GM13976 (cell line): Measurements from ENCODE around the gene CALCR.

Source experiments
- DNase-seq: peaks from one replicate; pipeline ENCODE4 v3.0.0; 2012; ENCODE audit warnings: low spot score
- in situ Hi-C: fragments of 300-500 bp; cut with MboI; formaldehyde crosslinking; loops from one replicate; pipeline ENCODE4 v1.12.0; 2022; ENCODE audit warnings: low sequenced_read_pairs, mixed read lengths, inconsistent platforms; ENCODE audit not compliant: unreplicated experiment
- TF ChIP-seq, protein P1 (sequence below): IDR thresholded peaks from 2 replicates; pipeline ENCODE4 v1.5.1; 2012; ENCODE audit warnings: borderline replicate concordance, mild to moderate bottlenecking; ENCODE audit not compliant: insufficient read depth; ENCODE audit errors: extremely low read depth, missing control alignments, control extremely low read depth

Gene CALCR

DNA sequence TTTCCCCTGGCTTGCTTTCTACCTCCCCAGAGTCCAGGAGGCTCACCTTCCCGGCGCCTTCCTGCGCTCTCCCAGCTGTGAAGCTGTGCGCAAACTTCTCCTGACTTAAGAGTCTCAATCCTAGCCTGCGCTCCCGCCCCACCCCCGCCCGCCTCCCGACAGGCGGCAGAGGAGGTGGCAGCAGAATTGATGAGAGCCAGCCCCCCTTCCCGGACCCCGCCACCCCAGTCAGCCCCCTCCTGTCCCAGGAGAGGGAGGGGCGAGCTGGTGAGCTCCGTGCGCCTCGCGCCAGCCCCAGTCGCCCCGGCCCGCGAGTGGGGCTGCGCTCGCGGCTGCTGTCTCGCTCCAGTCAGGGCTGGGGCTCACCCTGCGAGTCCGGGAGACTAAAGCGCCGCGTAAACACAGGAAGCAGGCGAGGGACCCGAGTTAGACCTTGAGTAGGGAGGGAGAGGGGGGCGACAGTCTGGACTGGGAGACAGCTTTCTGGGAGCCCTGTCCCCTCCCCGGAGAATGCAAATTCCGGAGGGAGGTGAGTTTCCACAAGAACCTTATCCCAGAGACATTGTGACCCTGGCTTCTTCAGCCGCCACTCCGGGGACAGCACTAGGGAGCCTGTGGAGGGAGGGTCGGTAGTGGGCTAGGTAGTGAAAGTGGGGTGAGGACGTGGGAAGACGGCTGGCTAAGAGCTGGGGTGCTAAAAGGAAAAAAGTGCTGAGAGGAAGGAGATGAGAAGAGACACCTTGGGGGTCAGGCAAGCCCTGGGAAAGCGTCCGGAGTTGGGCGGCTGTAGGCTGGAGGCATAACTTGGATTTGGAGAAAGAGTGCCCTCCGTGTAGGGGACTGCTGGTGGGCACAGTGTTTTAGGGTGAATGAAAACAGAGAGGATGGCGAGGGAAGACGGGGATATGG lies at the start of gene CALCR:
Gene CALCR, minus strand, starts transcription at position 79 of the 909 bp plus-strand sequence. CDS start 87,743 bp downstream, outside the sequence.
- TF ChIP-seq, protein P1, sequence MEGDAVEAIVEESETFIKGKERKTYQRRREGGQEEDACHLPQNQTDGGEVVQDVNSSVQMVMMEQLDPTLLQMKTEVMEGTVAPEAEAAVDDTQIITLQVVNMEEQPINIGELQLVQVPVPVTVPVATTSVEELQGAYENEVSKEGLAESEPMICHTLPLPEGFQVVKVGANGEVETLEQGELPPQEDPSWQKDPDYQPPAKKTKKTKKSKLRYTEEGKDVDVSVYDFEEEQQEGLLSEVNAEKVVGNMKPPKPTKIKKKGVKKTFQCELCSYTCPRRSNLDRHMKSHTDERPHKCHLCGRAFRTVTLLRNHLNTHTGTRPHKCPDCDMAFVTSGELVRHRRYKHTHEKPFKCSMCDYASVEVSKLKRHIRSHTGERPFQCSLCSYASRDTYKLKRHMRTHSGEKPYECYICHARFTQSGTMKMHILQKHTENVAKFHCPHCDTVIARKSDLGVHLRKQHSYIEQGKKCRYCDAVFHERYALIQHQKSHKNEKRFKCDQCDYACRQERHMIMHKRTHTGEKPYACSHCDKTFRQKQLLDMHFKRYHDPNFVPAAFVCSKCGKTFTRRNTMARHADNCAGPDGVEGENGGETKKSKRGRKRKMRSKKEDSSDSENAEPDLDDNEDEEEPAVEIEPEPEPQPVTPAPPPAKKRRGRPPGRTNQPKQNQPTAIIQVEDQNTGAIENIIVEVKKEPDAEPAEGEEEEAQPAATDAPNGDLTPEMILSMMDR, result no peak
- no peak for DNase-seq
- in situ Hi-C loops, result no loop called here

DNA sequence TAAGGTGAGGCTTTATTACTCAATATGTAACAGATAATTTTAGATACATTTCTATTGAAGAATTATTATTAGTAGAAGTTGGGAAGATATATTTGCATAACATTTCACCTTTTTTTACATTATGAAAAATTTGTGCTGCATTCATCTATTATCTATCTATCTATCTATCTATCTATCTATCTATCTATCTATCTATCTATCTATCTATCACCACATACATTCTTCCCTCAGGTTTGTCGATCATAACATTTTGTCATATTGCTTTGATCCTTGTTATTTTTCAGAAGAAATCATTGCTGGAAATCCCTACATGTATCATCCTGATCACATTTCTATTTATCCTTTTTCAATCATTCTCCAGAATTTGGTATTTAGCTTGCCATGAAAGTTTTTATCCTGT lies 49.3 kb upstream of the CALCR start:
- in situ Hi-C loops, result no loop called here
- DNase-seq, result no peak
- TF ChIP-seq, protein P1, result no peak

DNA sequence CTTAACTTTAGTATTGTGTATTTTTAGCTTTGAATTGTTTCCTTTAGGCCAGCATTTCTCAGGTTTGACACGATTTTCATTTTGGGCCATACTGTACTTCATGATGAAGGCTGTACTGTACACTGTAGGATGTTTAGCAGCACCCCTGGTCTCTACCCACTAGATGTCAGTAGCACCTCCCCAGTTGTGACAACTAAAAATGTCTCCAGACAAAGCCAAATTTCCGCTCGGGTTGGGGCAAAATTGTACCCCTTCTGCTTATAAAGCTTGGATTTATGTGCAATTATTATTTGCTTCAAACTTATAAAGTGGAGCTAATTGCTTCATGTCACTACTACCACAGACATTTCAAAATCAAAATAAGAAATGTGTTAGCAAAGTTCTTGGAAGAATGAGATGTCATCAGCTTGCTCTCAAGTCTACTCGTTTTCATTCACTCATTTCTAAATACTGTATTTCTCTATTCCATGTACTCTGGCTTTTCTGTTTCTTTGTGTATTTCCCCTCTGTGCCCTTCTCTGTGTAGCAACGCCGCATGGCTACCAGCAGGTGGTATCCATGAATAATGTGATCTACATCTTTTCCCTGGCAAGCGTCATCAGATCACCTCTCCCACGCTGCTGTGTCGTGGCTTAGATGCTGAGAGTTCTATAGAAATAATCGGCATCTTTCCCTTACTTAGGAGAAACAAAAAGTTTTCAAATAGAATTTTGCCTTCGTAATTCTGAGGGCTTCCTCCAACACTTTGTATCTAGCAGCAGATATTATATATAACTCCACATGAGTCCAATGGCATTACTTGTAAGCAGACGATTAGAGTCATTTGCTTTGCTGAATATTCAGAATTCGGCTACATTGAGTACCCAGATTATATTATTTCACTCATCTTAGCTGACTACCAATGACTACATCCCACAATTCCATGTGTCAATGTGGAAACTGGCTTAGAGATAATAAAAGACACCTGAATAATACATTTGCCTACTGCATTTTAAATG lies 47.8 kb upstream of the CALCR start:
- TF ChIP-seq, protein P1, result no peak
- no peak for DNase-seq
- in situ Hi-C loops, result no loop called here

DNA sequence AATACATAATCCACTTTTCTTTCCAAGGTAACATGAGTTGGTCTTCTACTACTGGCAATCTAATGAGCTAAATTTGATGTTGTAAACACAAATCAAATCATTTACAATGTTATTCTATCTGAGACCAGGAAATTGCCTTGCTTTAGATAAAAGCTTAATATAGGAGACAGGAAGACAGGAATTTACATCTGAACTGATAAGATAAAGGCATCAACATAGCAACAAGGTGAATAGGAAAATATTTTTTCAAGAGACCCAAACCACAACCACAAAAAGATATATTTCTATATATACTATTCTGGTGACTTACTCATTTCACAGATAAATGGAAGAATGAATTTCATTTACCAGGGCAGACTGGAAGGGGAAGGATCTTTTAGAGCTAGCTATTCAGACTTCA lies 46.3 kb upstream of the CALCR start:
- TF ChIP-seq, protein P1, result no peak
- DNase-seq, result no peak
- in situ Hi-C loops, result no loop called here

GRCh38 chr7:93620057-93620456 lies 45.5 kb upstream of the CALCR start:
- in situ Hi-C loops, result no loop called here
- no peak for DNase-seq

GRCh38 chr7:93601363-93601762 lies 26.8 kb upstream of the CALCR start:
- in situ Hi-C loops, result no loop called here
- TF ChIP-seq, protein P1, result no peak
- no peak for DNase-seq

More at GRCh38 chr7:93620057-93620456, 45.5 kb upstream of the CALCR start:
- TF ChIP-seq, protein P1, result no peak
